NCI-H2171 (cell line): ENCODE measurements around the gene CALM3.
"Not testable (repeated sequence)": the region's sequence is repeated elsewhere in the genome, so short reads cannot be mapped to it uniquely, and the experiment has no call there.

Experiments used
- DNase-seq: peaks from one replicate; lab custom pipeline; 2025; lab: John Stamatoyannopoulos, UW

The CALM3 gene

DNA sequence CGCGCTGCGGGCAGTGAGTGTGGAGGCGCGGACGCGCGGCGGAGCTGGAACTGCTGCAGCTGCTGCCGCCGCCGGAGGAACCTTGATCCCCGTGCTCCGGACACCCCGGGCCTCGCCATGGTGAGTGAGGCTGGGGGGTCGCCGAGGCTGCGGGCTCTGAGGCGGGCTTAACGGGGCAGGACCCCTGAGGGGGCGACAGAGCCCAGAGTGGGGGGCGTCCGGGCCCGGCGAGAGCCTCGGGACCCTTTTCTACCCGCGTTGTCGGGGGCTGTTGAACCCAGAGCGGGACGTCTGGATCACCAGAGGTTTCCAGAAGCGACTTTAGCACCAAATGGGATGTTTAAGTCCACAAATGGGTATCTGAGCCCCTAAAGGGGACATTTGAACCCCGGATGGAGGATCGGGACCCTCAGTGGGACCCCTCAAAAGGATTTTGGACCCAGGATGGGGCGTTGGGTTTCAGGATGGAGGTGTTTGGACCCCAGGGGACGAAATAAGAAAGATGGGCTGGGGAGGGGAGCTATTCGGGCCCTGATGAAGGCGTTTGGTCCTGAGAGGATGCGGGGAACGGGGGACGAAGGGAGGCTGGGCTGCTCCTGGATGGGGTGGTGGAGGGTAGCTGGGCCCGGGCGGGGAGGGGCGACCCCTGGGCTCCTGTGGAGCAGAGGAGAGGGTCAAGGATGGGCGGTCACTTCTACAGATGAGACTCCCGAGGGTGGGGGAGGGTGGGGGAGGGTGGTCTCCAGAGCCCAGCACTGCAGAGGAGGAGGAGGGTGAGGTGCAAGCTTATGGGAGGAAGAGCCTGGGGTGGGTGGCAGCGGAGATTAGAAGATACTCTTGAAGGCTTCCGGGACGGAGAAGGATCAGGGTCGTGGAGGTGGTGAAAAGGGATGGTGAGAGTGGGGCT lies at the start of gene CALM3:
Gene CALM3, plus strand, starts transcription at position 13 of the 907 bp plus-strand sequence. Its CDS starts 105 bp downstream, at position 118.
- DNase-seq = no peak

DNA sequence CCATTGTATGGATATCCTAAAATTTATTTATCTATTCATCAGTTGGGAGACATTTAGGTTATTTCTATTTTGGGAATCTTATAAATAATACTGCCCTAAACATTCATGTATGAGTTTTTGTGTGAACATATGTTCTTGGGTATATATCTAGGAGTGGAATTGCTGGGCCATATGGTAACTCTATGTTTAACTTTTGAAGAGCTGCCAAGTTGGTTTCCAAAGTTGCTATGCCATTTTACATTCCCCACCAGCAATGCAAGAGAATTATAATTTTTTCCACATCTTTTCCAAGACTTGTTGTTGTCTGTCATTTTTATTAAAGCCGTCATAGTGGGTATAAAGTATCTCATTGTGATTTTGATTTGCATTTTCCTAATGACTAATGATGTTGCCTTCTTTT lies 48.2 kb upstream of the CALM3 start:
- peak; percentile 28 for DNase-seq

DNA sequence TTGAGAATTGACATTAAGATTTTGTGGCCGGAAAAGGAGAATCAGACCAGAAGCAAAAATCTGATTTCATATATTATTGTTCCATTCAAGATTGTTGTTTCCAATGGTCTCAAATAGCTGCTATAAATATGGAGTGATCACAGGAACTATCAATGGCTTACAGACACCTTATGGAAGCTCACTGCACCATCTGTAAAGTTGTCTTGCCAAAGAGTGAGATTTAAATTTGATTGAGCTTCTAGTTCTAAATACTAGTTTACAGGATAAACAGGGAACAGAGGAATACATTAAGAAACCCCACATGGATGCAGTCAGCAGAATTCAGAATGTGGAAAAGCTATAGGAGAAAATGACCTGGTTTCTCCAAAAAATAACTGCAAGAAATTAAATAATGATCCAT lies 47.0 kb upstream of the CALM3 start:
- DNase-seq = no peak

DNA sequence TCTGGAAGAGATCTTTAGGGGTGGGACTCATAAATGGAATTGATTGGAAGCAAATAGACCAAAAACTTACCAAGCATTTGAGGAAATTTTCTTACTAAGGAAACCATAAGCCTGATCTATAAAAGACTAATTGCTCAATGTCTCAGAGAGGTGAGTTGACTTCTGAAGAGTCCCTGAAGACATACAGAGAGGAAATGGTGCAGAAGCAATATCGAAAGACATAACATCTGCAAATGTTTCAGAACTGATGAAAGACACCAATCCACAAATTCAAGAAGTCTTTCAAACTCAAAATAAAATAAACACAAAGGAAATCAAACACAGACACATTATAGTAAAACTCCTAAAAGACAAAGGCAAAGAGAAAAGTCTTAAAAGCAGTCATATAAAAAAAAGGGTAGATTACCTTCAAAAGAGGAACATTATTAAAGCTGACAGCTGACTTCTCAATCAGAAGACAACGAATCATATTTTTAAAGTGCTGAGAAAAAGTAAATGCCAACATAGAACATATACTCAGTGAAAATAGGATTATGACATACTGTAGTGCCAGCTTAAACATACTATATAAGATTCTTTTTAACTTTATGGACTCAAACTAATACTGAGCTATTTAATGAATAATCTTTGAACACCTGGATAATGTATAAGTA lies 45.4 kb upstream of the CALM3 start:
- no peak for DNase-seq

DNA sequence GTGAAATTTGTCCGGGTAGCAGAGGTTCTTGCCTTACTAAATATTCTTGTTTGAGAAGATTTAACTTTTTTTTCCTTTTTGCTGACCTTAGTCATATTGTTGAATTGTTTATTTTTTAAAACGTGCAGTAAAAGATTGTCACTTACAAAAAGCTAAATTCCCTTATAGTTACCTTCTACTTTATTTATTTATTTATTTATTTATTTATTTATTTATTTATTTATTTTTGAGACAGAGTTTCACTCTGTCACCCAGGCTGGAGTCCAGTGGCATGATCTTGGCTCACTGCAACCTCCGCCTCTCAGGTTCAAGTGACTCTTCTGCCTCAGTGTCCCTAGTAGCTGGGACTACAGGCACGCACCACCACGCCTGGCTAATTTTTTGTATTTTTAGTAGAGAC lies 44.7 kb upstream of the CALM3 start:
- DNase-seq = not testable (repeated sequence)

DNA sequence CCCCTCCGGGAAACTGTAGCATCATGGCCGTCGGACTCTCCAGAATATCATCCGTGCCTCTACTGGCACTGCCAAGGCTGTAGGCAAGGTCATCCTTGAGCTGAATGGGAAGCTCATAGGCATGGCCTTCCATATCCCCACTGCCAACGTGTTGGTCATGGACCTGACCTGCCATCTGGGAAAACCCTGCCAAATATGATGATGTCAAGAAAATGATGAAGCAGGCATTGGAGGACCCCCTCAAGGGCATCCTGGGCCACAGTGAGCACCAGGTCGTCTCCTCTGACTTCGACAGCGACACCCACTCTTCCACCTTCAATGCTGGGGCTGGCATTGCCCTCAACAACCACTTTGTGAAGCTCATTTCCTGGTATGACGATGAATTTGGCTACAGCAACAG lies 41.9 kb upstream of the CALM3 start:
- no peak for DNase-seq

DNA sequence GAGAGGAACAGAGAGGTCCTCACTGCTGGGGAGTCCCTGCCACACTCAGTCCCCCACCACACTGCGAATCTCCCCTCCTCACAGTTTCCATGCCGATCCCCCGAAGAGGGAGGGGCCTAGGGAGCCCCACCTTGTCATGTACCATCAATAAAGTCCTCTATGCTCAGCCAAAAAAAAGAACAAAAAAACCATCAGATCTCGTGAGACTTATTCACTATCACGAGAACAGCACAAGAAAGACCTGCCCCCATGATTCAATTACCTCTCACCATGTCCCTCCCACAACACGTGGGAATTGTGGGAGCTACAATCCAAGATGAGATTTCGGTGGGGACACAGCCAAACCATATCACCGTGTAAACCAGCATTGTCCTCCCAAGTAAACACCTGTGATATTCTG lies 41.5 kb upstream of the CALM3 start:
- DNase-seq = not testable (repeated sequence)

DNA sequence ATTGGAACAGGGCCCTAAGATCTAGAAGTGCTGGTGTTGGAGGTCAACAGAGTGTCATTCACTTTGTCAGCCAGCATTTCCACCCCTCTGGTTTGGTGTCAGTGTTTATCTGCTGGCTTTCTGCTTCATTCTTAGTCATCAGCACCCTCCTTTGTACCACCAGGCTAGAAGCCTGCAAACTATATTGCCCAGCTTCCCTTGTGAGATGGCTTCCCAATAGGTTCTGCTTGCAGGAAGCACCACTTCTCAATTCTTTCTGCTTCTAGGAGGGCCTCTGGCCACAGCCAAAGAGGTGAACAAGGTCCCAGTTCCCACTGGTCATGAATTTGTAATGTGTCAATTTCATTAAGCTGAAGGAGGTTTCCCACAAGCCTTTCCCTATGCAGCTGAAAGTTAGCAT lies 36.4 kb upstream of the CALM3 start:
- no peak for DNase-seq

DNA sequence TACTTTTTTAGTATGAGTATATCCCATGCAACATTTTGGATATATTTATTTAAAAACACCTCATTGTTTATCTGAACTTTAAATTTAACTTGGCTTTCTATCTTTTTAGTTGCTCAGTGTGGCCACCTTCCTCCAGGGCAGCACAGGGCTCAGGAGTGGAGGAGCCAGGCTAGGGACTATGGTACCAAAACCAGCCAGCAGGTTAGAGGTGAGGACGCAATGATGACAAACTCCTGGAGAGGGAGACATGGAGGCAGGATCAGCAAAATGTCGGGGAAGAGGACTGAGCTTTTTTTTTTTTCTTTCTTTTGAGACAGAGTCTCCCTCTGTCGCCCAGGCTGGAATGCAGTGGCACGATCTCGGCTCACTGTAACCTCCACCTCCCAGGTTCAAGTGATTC lies 29.6 kb upstream of the CALM3 start:
- peak; percentile 54 for DNase-seq

DNA sequence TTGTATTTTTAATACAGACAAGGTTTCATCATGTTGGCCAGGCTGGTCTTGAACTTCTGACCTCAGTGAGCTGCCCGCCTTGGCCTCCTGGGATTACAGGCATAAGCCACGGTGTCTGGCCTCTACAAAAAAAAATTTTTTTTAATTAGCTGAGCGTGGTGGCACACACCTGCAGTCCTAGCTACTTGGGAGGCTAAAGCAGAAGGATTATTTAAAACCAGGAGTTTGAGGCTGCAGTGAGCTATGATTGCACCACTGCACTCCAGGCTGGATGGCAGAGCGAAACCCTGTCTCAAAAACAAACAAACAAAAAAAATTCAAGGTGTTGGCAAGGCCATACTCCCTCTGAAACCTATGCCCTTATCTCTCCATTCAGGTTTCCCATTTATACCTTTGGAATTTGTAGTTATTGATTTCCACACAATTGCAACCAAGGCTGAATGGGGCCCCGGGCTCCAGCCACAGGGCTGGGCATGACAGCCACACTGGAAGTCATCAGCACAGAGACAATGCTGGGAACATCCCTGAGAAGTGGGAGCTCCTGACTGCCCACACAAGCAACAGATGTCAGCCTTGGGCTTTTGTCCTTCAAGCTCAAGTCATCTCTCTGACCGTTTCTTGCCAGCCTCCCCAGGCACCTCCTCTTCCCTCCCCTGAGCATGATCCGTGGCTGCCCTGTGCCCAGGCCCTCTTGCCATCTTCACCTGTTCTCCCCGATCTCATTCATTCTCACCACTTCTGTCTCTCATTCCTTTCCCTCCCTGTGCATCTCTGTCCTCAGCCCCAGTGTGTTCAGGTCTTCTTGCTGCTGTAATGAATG lies 27.2 kb upstream of the CALM3 start:
- DNase-seq = no peak

DNA sequence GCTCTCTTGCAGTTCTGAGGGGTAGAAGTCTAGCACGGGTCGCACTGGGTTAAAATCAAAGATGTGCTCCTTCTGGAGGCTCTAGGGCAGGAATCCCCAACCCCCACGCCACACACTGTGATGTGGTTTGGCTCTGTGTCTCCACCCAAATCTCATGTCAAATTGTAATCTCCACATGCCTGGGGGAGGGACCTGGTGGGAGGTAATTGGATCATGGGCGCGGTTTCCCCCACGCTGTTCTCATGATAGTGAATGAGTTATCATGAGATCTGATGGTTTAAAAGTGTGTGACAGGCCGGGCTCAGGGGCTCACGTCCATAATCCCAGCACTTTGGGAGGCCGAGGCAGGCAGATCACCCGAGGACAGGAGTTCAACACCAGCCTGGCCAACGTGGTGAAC lies 26.6 kb upstream of the CALM3 start:
- DNase-seq = no peak

DNA sequence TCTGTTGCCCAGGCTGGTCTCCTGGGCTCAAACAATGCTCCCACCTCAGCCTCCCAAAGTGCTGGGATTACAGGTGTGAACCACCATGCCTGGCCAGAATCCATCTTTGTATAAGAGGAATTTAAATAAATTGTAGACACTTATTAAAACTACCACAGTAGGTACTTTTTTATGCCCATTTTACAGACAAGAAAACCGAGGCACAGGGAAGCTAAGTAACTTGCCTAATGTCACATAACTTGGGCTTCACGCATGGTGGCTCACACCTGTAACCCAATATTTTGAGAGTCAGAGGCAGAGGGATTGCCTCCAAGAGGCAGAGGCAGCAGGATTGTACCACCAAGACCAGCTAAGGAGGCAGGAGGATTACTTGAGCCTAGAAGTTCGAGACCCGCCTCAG lies 22.7 kb upstream of the CALM3 start:
- no peak for DNase-seq

DNA sequence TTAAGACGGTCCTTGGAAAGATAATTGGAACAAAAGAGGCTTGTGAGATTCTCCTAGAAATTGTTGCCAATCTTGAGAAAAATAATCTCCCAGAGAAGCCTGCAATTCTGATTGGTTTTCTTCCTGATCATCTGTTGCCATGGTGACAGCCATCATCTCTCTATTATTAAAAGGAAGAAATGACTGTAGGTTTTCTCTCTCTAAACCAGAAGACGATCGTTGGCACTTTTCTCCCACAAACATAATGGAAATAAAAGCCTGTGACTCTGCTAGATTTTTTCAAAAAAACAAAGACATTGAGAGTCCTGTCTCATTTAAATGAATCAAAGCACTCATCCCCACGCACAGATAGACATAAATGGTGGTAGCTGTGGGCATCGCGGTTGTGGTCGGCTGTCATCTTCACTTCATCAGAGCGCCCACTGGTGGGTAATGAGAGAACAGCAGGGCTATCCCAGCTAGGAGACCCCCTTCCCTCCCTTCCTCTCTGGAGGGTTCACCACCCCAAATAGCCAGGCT lies 21.7 kb upstream of the CALM3 start:
- DNase-seq = no peak

DNA sequence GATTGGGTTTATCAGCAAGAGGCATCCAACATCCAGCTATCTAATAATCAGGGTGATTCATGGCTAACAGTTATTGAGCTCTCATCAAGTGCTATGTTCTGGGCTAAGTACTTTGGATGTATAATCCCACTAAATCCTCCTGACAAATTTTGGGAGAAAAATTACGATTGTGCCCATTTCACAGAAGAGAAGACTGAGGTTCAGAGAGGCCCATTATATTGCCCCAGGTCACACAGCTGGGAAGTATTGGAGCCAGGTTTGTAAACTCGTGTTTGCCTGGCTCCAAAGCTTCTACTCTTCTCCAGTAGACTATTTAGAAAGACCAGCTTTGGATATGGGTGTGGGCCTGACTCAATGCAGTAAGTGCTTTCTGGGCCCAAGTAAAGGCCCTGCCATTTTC lies 20.9 kb upstream of the CALM3 start:
- no peak for DNase-seq

DNA sequence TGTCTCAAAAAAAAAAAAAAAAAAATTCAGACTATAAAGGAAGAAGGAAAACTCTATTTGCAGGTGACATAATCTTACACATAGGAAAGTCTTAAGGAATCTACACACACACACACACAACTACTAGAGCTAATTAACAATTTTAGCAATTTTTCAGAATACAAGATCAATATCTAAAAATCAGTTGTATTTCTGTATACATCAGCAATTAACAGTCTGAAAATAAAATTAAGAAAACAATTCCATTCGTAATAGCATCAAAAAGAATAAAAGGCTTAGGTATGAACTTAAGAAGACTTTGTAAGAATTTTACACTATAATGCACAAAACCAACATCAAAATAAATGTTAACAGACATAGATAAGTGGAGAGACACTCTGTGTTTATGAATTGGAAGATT lies 15.6 kb upstream of the CALM3 start:
- no peak for DNase-seq

DNA sequence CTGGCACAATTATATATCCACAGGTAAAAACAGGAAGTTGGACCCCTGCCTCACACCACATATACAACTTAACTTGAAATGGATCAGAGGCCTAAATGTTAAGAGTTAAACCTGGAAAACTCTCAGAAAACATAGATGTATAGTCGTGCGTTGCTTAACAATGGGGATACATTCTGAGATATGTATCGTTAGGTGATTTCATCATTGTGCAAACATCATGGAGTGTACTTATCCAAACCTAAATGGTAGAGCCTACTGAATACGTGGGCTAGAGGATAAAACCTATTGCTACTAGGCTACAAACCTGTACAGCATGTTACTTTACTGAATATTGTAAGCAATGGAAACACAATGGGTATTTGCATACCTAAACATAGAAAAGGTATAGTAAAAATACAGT lies 14.8 kb upstream of the CALM3 start:
- no peak for DNase-seq

DNA sequence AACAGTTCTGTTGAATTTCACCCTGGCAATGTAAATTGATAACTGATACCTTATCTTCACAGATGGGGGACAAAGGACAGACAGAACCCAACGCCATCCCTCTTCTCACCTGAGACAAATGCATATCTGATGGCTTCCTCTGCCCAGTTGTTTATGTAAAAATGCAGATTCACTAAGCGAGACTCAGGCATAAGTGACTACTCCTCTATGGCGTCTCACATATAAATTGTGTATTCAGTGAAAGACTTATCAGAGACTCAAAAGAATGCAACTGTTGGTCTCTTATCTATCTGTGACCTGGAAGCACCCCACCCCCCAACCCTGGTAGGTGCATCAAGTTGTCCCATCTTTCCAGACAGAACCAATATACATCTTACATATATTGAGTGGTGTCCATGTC lies 13.3 kb upstream of the CALM3 start:
- no peak for DNase-seq

DNA sequence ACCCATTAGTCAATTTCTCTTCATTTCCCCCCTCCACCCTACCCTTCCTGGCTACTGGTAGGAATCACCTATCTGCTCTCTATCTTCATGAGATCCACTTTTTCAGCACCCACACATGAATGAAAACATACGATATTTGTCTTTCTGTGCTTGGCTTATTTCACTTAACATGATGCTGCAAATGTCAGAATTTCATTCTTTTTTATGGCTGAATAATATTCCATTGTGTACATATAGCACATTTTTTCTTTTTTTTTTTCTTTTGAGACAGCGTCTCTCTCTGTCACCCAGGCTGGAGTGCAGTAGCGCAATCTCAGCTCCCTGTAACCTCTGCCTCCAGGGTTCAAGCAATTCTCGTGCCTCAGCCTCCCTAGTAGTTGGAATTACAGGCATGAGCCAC lies 9.9 kb upstream of the CALM3 start:
- DNase-seq = no peak

DNA sequence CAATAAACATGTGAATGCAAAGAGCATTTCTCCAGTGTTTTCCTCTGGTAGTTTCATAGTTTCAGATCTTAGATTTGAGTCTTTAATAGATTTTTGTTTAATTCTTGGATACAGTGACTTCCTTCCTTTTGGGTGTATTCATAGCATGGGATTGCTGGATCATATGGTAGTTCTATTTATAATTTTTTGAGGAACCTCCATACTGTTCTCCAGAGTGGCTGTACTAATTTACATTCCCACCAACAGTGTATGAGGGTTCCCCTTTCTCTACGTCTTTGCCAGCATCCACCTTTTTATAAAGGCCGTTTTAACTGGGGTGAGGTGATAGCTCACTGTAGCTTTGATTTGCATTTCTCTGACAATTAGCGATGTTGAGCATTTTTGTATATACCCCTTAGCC lies 9.3 kb upstream of the CALM3 start:
- DNase-seq = no peak

DNA sequence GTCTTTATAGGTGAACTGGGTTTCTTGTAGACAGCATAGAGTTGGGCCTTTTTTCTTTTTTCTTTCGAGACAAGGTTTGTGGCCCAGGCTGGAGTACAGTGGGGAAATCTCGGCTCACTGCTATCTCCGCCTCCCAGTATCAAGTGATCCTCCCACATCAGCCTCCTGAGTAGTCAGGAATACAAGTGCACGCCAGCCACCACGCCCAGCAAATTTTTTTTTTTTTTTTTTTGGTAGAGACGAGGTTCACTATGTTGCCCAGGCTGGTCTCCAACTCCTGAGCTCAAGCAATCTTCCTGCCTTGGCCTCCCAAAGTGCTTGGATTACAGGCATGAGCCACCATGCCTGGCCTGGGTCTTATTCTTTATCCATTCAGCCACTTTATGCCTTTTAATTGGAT lies 5.1 kb upstream of the CALM3 start:
- DNase-seq = no peak

DNA sequence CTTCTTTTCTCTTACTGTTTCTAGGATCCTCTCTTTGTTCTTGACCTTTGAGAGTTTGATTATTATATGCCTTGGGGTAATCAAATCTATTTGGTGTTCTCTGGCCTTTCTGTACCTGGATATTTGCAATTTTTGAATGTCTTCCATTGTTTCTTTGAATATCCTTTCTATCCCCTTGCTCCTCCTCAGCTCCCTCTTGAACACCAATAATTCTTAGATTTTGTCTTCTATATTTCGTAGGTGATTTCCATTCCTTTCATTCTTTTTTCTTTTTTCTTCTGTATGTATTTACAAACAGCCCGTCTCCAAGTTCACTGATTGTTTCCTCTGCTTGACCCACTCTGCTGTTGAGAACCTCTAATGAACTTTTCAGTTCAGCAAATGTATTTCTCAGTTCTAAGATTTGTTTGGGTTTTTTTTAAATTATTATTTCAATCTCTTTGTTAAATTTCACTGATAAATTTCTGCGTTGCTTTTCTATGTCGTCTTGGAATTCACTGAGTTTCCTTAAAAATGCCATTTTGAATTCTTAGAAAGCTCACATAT lies 2.7 kb upstream of the CALM3 start:
- DNase-seq = no peak

DNA sequence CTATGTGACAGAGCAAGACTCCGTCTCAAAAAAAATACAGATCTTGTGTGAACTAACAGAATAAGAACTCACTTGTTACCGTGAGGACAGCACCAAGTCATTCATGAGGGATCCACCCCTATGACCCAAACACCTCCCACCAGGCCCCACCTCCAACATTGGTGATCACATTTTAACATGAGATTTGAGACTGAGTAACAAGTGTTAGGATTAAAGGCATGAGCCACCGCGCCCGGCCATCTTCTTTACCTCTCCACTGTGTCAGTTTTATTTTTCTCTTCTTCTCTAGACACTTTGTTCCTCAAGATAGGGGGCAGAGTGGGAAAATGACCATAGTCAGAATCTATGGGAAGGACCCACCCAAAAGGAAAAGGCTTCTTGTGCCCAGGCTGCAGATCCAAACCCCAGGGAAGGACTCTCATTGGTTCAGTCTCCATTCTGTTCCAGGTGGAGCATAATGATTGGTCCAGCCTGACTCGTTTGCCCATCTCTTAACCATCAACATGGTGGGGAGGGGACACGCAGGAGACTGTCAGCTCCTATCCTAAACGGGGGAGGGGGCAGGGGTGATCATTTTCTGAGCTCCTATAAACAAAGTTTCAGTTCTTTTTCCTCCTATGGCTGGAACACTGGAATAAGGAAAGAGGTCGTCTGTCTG lies 1.3 kb upstream of the CALM3 start:
- no peak for DNase-seq
